NOMO-1 treated with DMSO at 0.1 percent for 48 hours (cell line): ENCODE results near the gene OBSCN.
A peak's percentile ranks its signal among the peaks of the same experiment; 100 is the strongest.
"Not testable (repeated sequence)": the region's sequence is repeated elsewhere in the genome, so short reads cannot be mapped to it uniquely, and the experiment has no call there.

ENCODE experiments used
- DNase-seq: peaks from one replicate; lab custom pipeline; 2025; ENCODE audit not compliant: unreplicated experiment; lab: John Stamatoyannopoulos, UW

OBSCN gene

GRCh38 chr1:228182296-228183030 is 25.4 kb upstream of the OBSCN start:
- DNase-seq, result no peak

GRCh38 chr1:228184152-228184551 is 23.7 kb upstream of the OBSCN start:
- DNase-seq, result no peak

GRCh38 chr1:228185641-228185965 is 22.2 kb upstream of the OBSCN start:
- no peak for DNase-seq

- not testable (repeated sequence) for DNase-seq
These were observed 19.6 kb upstream of the OBSCN start for GRCh38 chr1:228188249-228188648.

DNA sequence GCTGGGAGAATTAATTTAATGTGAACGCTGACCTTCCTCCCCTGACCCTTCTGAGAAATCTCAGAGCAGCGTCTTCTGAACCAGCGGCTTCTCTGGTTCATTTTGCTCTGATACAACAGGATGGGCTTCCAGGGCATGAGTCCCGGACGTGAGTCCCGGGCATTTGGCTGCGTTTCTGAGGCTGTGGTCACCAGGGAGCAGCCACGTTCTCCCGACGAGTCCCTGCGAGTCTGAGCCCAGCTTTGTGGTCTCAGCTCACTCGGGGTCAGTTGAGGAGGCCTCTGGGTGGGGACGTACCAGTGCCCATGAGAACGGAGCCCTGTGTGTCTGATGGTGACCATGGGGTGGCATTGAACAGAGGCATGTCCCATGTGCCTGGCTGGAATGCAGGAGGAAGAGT is 17.7 kb upstream of the OBSCN start:
- DNase-seq, result no peak

DNA sequence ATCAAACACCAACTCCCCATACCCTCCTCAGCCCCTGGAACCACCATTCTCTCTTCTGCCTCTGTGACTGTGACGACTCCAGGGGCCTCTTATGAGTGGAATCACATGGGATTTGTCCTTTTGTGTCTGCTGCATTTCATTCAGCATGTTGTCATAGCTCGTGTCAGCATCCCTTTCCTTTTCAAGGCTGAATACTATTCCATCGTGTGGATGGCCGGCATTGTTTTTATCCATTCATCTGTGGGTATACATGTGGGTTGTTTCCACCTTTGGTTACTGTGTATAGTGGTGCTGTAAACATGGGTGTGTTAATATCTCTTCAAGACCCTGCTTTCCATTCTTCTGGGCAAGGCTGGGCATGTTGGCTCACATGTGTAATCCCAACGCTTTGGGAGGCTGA is 17.1 kb upstream of the OBSCN start:
- DNase-seq, result no peak

- DNase-seq, result no peak
These were observed 13.4 kb upstream of the OBSCN start for GRCh38 chr1:228194436-228194835.

DNA sequence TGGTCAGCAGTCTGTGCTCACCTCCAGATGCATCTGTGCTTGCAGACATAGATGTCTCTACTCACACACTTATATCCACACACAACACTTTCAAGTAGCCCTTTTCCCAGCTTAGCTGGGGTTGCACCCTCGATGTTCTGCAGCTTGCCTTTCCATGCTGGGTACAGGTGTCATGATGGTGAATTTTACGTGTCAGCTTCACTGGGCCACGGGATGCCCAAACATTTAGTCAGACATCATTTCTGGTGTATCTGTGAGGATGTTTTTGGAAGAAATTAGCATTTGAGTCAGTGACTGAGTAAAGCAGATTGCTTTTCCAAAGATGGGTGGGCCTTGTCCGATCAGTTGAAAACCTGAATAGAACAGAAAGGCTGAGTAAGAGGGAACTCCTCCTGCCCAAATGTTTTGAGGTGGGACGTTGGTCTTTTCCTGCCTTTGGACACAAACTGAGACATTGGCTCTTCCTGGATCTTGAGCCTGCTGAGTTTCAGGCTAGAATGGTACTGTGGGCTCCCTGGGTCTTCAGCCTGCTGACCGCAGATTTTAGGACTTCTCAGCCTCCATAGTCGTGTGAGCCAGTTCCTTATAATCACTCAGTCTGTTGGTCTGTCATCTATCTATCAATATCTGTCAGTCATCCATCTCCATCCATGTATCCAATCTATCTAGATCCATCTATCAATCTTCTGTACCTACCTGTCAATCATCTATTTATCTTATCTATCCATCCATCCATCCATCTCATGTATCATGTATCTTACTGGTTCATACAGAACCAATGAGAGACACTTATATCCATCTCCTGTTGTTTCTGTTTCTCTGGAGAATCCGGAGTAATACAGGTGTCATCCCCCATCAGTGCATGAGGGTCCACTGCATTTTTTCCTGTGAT is 12.7 kb upstream of the OBSCN start:
- no peak for DNase-seq

- DNase-seq, result no peak
These were observed 10.2 kb upstream of the OBSCN start for GRCh38 chr1:228197555-228198147.

DNA sequence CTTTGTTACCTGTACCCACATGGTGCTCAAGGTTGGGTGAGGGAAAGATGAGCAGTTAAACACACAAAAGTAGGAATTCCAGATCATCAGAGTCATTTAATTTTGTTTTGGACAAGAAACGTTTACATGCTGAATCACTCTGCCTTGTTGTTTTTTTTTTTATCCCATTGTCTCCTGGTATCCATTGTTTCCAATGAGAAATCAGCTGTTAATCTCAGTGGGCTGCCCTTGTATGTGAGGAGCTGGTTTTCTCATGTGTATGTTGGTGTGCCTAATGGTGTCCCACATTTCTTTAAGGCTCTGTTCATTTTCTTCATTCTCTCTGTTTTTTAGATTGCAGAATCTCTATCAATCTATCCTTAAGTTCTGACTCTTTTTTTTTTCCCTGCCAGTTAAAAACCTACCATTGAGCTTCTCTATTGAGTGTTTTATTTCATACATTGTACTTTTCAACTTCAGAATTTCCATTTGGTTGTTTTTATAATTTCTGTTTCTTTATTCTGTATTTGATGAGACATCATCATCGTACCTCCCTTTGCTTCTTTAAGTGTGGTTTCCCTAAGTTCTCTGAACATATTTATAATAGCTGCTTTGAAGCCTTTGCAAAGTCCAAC is 8.8 kb upstream of the OBSCN start:
- no peak for DNase-seq

DNA sequence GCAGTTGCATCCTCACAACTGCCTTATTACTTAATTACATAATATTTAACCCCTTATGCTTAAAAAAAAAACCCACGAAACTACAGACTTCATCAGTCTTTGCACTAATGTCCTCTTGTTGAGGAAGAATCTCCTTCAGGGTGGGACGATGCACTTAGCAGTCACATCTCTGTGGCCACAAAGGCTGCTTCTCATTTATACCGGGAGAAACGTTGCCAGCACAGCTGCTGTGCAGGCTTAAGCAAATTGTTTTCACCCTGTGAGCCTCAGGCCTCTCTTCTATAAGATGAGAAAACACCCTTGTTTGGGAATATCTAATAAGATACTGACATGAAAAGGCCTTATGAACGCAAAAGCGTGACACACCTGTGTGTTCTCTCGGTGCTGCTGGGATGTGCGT is 2.9 kb upstream of the OBSCN start:
- peak; percentile 1 for DNase-seq

DNA sequence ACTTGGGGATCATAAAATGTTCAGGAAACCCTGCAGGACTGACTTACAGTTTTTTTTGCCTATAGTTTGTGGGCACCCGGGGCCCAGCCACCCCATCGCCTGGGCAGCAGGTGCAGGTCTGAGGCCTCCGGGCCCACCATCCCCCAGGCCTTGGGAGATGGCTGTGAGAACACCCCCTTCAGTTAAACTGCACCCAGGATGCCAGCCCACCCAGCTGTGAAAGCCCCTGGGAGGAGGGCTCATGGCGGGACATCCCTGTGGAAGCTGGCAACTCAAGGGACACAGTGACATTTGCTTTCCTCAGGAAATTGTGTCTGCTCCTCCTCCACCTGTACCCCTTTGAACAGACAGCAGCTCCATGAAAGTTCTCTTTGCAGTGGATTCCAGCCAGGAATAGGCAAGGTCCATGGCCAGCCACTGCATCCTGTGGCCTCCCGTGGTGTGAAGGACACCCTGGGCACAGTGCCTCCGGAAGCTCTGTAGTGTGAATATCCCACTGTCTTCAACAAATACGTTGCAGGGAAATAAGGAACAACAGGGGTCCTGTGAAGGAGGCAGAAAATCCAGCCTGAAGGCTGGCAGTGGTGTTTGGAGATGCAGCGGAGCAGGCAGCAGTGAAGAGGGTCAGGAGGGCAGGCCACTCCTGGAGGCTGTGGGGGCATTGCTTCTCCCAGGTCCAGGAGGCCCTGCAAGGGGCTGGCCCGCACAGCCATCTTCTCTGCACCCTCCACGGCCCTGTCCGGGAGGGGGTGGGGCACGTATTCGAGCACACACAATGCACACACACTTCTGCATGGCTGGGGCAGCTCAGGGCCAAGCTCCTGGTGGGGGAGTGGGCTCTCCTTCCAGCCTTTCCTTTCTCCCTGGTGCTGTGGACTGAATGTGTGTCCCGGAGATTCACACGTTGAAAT is 2.1 kb upstream of the OBSCN start:
- no peak for DNase-seq

GRCh38 chr1:228206582-228207351 is 1.1 kb upstream of the OBSCN start:
- DNase-seq, result no peak

- no peak for DNase-seq
These were observed 448 bp upstream of the OBSCN start for GRCh38 chr1:228207381-228207810.

DNA sequence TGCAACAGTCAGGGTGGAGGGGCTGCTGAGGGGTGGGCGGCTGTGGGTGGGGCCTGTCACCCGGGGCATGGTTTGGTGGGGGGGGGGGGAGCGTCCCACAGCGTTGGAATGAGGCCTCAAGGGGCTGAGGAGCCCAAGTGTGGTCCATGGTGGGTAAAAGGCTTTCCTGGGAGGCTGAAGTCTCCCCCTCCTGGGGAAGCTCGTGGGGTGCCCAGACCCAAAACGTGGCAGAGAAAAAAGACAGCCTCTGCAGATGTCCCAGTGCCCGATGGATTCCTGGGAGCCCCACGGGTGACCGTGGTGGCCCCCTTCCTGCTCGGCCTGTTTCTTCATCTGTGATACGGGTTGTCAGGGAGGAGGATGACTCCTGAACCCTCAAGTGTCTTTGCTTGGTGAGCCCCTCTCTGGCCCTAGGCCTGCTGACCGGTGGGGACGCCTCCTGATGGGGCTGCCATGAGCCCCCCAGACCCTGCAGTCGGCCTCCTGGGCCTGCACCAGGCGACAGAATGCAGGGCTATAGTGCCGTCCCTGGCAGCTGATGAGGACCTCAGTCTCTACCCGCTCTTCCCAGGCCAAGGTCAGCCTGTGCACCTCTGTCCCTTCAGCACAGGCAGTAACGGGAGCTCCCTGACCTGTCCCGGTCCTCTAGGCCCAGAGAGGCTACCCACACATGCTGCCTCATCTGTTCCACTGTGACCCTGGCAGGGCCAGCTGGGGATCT is 1.1 kb downstream of the OBSCN start:
- DNase-seq, result no peak

- DNase-seq, result no peak
These were observed 1.8 kb downstream of the OBSCN start for GRCh38 chr1:228209657-228210056.

- DNase-seq, result no peak
These were observed 2.3 kb downstream of the OBSCN start for GRCh38 chr1:228210076-228210651.

DNA sequence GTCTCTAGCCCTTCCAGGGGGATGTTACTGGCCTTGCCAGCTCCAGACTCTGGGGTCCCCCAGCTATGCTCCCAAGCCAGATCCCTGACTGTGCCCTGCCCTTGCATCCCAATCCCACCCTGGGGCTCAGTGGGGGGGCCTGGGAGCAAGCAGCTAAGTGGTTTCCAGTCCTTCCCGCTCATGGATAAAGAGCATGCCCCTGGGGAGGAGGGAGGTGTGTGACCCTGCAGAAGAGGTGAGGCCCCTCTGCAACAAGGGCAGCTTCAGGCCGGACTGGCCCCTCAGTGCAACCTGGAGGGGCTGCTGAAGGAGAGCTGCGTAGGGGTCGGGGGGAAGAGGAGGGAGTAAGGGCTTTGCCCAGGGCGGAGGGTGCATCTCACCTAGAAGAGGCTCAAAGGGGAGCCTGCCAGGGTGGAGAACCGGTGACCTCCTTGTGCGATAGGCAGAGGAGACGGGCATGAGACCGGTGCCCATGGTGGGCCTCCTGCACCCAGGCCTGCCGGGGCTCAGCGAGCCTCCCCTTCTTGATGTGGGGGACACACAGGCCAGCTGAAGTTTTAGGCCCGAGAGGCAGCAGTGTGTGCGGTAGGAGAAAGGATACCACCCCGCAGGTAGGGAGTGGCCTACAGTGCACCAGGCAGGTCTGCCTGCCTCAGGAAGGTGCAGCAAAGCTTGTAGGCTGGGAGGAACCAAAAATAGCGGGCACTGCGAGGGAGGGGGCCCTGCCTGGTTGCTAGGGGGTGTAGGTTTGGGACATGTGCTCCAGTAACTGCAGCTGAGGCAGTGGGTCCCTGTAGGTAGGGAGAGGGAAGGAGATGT is 3.1 kb downstream of the OBSCN start:
- no peak for DNase-seq
